Fibroblast of villous mesenchyme (primary cell): ENCODE data around the gene POLE. TPM values are rescaled to one million over a fixed set of nuclear protein-coding genes. Genes with fewer than 3 reads are reported as not detected.
A peak's percentile ranks its signal among the peaks of the same experiment; 100 is the strongest.

Experiments used
- DNase-seq: peaks from one replicate; pipeline ENCODE4 v3.0.0-alpha.2; 2010; ENCODE audit warnings: low read depth
- H3K4me3 ChIP-seq: 2 replicates; pipeline ENCODE4 v1.5.1; 2011; ENCODE audit warnings: low read depth, mild to moderate bottlenecking, low read length
- CTCF ChIP-seq: IDR thresholded peaks from 2 replicates; pipeline ENCODE4 v1.5.1; 2012; ENCODE audit warnings: low read depth, mild to moderate bottlenecking, low read length; ENCODE audit not compliant: insufficient read depth
- total RNA-seq: library from RNA; depleted of rRNA; stranded (reverse); fragments of >200 nt; gene quantifications from 2 replicates; pipeline ENCODE4 v1.2.3, GENCODE V29; 2012

POLE gene
- total RNA-seq, 1 donor = 26.3 TPM

- no peak for TF ChIP-seq CTCF
- H3K4me3 ChIP-seq = no peak overlapping the region
- no peak for DNase-seq
Observed at GRCh38 chr12:132717531-132718387, 30.6 kb upstream of the POLE start.

DNA sequence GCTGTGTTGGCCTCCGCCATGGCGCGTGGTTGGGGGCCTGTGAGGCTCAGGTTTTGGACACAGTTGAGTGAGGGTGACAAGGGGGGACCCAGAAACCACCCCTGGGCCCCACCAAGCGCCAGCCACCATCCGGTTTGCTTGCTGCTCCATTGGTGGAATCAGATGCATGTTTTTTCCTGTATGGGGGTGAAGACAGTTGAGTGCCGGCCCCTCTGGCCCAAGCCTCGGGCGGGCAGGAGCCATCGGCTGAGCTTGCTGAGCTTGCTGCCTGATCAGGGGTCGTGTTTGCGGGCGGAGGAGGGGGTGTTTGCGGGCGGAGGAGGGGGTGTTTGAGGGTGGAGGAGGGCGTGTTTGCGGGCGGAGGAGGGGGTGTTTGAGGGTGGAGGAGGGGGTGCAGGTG lies 29.9 kb upstream of the POLE start:
- TF ChIP-seq CTCF = no peak
- no peak overlapping the region for H3K4me3 ChIP-seq
- DNase-seq = no peak

DNA sequence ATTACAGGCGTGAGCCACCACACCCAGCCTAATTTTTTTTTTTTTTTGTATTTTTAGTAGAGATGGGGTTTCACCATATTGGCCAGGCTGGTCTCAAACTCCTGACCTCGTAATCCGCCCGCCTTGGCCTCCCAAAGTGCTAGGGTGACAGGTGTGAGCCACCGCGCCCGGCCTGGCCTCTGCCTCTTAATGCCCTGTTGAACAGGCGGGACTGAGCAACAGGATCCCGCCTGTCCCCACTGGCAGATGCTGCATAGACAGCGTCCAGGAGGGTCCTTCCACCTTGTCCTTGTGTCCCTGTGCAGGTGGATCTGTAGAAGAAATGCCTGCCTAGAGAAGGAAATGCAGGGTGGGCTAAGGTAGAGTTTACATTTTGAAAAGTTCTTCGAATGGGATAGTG lies 29.2 kb upstream of the POLE start:
- DNase-seq = no peak
- no peak for TF ChIP-seq CTCF
- H3K4me3 ChIP-seq = no peak overlapping the region

GRCh38 chr12:132715874-132716273 lies 28.7 kb upstream of the POLE start:
- DNase-seq = no peak

DNA sequence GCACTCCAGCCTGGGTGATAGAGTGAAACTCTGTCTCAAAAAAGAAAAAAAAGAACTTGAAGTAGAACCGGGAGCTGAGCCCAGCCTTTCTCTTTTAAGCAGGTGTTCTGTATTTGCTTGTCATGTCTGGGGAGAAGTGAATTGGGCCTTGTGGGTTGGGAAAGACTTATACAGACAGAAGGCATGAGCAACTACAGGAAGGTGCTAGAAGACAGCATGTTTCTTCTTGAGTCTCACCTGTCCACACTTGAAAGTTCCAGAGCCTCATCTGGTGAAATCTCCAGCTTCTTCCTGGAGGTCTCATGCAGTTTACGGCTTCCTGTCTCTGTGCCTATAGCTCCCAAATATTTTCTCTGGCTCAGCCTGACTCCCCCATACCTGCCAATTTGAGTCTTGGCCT lies 26.0 kb upstream of the POLE start:
- TF ChIP-seq CTCF = no peak
- no peak for DNase-seq

More at GRCh38 chr12:132715874-132716273, 28.7 kb upstream of the POLE start:
- H3K4me3 ChIP-seq = no peak overlapping the region
- TF ChIP-seq CTCF = no peak

GRCh38 chr12:132711080-132711843 lies 24.1 kb upstream of the POLE start:
- no peak for TF ChIP-seq CTCF
- peak; percentile 41 for DNase-seq
- H3K4me3 ChIP-seq = peak overlapping the region; percentile 93

More for the DNA sequence above, 26.0 kb upstream of the POLE start:
- H3K4me3 ChIP-seq = no peak overlapping the region
